ENCODE results near the gene ITCH. TPM values are rescaled to one million over a fixed set of nuclear protein-coding genes. Genes with fewer than 3 reads are reported as not detected.
A peak's percentile ranks its signal among the peaks of the same experiment; 100 is the strongest.
"Not testable (repeated sequence)": the region's sequence is repeated elsewhere in the genome, so short reads cannot be mapped to it uniquely, and the experiment has no call there.

The ITCH gene
- polyA plus RNA-seq (ENCODE audit: insufficient read length), result 26.6 TPM

GRCh38 chr20:34363062-34363464, at the start of gene ITCH:
ITCH (plus strand) TSS chr20:34363273; CDS start chr20:34393812, 30,539 bp downstream.
- DNase-seq, result peak; percentile 95

DNA sequence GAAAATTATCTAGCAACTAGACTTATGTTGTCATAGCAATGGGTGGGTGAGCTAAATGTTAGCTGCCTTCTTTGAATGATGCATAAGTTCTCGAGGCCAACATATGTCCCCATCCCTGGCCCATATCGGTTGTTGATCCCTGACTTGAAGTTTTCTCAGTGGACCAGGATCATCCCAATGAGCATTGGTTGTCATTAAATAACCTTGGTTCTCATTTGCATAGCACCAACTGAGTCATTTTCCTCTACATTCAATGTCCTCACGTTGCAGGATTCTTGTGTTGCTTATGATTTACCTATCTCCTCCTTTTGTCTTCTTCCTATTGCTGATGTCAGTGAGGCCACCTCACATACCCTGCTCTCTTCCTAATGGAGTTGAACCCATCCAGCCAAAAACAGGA, 47.8 kb upstream of the ITCH start:
- no peak for DNase-seq

GRCh38 chr20:34316196-34316814, 46.8 kb upstream of the ITCH start:
- DNase-seq, result no peak

GRCh38 chr20:34318609-34319443, 44.2 kb upstream of the ITCH start:
- no peak for DNase-seq

- no peak for DNase-seq
Measured at GRCh38 chr20:34320861-34321260, 42.2 kb upstream of the ITCH start.

DNA sequence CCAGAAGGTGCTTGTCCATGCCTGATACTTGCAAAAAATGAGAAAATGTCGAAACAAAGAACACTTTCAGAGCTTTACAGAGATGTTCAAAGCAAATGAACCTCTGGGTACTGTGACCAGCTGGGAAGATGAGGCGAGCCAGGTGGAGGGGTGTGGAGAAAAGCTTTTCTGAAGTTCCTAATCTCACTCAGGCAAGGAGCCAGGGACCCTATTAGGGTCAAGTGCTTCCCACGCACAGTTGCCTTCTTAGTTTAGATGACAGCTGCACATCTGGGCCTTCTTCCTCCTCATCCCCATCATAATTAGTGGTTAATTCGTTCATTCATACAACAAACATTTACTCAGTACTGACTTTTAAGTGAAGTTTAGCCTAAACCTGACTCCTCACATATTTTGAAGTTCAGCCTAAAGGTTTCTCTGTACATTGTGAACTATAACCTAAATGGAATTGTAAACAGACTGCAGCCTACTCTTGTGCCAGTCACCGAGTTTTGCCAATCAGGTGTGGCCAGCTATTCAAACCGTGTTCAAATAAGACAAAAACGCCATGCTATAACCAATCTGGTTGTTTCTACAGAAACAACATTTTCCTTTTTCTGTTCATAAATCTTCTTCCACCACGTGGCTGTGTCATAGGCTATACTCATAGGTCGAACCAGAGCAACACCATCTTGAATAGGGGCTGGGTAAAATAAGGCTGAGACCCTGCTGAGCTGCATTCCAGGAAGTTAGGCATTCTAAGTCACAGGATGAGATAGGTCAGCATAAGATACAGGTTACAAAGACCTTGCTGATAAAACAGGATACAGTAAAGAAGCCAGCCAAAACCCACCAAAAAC, 40.6 kb upstream of the ITCH start:
- DNase-seq, result no peak

- DNase-seq, result no peak
Measured at GRCh38 chr20:34324541-34324940, 38.5 kb upstream of the ITCH start.

- not testable (repeated sequence) for DNase-seq
Measured at GRCh38 chr20:34328207-34328606, 34.9 kb upstream of the ITCH start.

GRCh38 chr20:34328928-34329677, 34.0 kb upstream of the ITCH start:
- DNase-seq, result no peak

DNA sequence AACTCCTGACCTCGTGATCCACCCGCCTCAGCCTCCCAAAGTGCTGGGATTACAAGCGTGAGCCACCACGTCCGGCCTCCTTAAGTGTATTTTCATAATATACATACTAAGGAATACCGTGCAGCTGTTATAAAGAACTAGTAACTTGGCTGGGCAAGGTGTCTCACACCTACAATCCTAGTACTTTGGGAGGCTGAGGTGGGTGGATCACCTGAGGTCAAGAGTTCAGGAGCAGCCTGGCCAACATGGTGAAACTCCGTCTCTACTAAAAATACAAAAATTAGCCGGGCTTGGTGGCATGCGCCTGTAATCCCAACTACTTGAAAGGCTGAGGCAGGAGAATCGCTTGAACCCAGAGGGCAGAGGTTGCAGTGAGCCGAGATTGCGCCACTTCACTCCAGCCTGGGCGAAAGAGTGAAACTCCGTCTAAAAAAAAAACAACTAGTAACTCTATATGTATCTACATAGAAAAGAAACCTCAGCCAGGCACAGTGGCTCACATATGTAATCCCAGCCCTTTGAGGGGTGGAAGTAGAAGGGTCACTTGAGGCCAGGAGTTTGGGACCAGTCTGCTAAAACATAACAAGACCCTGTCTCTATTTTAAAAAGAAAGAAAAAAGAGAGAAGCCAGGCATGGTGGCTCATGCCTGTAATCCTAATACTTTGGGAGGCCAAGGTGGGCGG, 32.1 kb upstream of the ITCH start:
- DNase-seq, result not testable (repeated sequence)

- DNase-seq, result no peak
Measured at GRCh38 chr20:34331838-34332237, 31.2 kb upstream of the ITCH start.

GRCh38 chr20:34332262-34332920, 30.7 kb upstream of the ITCH start:
- DNase-seq, result no peak

DNA sequence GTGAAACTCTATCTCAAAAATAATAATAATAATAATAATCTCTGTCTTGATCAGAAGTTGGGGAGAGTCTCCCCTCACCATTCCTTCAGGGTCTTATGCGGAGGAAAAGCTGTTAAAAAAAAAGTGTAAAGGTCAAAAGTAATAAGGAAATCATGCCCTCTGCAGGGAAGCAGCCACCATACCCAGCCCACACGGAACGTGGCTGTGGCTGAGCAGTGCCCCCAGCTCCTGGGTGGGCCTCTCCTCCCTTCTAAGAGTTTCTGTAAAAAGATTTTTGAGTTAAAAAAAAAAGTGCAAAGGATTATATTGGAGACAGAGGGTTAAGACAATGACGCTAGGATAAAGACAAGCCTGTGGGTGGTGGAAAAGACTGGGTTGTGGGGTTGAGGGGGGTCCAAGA, 29.3 kb upstream of the ITCH start:
- DNase-seq, result no peak

- DNase-seq, result no peak
Measured at GRCh38 chr20:34334654-34335407, 28.2 kb upstream of the ITCH start.

DNA sequence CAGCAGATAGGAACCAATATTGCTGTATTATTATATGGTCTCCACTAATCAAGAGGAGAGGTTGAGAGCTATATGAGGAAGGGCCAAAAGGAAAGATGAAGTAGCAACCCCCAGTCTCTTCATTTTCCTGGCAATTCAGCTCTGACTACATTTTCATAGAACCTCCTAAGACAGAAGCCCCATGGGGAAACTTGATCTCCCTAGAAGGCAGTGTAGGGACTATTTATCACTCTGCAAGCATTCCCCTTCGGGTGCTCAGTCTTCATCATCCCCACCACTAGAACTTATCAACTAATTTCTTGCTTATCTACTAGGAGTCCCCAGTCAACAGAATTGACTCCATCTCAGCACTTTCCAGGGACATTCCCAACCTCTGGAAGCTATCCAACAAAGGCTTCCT, 25.5 kb upstream of the ITCH start:
- DNase-seq, result no peak

- no peak for DNase-seq
Measured at GRCh38 chr20:34337982-34338726, 24.9 kb upstream of the ITCH start.

GRCh38 chr20:34340726-34341125, 22.3 kb upstream of the ITCH start:
- not testable (repeated sequence) for DNase-seq

GRCh38 chr20:34341199-34341598, 21.9 kb upstream of the ITCH start:
- DNase-seq, result not testable (repeated sequence)

GRCh38 chr20:34343458-34344211, 19.4 kb upstream of the ITCH start:
- no peak for DNase-seq

All from hindlimb muscle (tissue), 1 donor.